ENCODE measurements around the gene PAOX. TPM values are rescaled to one million over a fixed set of nuclear protein-coding genes. Genes with fewer than 3 reads are reported as not detected.
A peak's percentile ranks its signal among the peaks of the same experiment; 100 is the strongest.
"Not testable (repeated sequence)": the region's sequence is repeated elsewhere in the genome, so short reads cannot be mapped to it uniquely, and the experiment has no call there.

The PAOX gene
- total and polyA plus RNA-seq, 2 of the 13 experiments (the other 11 are each of a cell fraction or from before 2014, with no cell fraction given) = 0.49 to 0.77 TPM

- DNase-seq (ENCODE audit: low spot score) = no peak
Measured at GRCh38 chr10:133366751-133367150, 12.3 kb upstream of the PAOX start.

GRCh38 chr10:133367461-133367860 is 11.6 kb upstream of the PAOX start:
- H3K27me3 ChIP-seq (ENCODE audit: control insufficient read depth in 1 of 2, insufficient read depth in 2 of 2, low read length in 2 of 2); CTCF ChIA-PET (ENCODE audit: low intra/inter-chr PET ratio, low total read pairs); H4K20me1 ChIP-seq (ENCODE audit: insufficient read depth, low read length); H3K9me3 ChIP-seq (ENCODE audit: low read length); in situ Hi-C loops (cut with HindIII; ENCODE audit: extremely low pct_ligation_motif_present, low pct_unique_long_range_greater_than_20kb); H3K27ac ChIP-seq (ENCODE audit: extremely low read length, insufficient read depth, low read length); ATAC-seq; DNase-seq (ENCODE audit: low spot score); H3K4me3 ChIP-seq (replicated peaks in 1 of 3; ENCODE audit: insufficient read depth in 1 of 3, low read depth in 2 of 3, low read length in 3 of 3); H3K79me2 ChIP-seq (ENCODE audit: insufficient read depth, low read length); BruUV-seq (replicated peaks); H2AFZ ChIP-seq (ENCODE audit: low read length); intact Hi-C loops (cut with micrococcal nuclease; ENCODE audit: unreplicated experiment); FAIRE-seq; H3K9ac ChIP-seq (ENCODE audit: insufficient read depth, low read depth, low read length); H3K4me2 ChIP-seq (ENCODE audit: low read depth, low read length): not testable (repeated sequence)
- Histone ChIP-seq H3K36me3 (replicated peaks in 1 of 2; ENCODE audit: control insufficient read depth in 1 of 2, insufficient read depth in 2 of 2, low read length in 2 of 2) (peaks cover 39 to 68% of the 10 kb centered on the region in 2 experiments), H3K4me1 (ENCODE audit: insufficient read depth, low read length) (peaks cover 12% of the 10 kb centered on the region)
- POLR2A ChIA-PET = interaction anchor here (1.4 to 2.8 kb wide), 2 partner anchors 9 to 11 kb away, joined by 4 to 12 read pairs; partner anchors contain the start of gene FUOM
- WGBS (ENCODE audit: low lambda C conversion rate) = 100% methylated on average over 1 of the region's 7 CpGs

More at GRCh38 chr10:133366751-133367150, 12.3 kb upstream of the PAOX start:
- Histone ChIP-seq H3K9me3 (ENCODE audit: low read length) (no peaks in the 10 kb centered on the region), H3K79me2 (ENCODE audit: insufficient read depth, low read length) (no peaks in the 10 kb centered on the region), H3K4me3 (replicated peaks in 1 of 3; ENCODE audit: insufficient read depth in 1 of 3, low read depth in 2 of 3, low read length in 3 of 3) (no peak overlapping the region), H3K9ac (ENCODE audit: insufficient read depth, low read depth, low read length) (no peak overlapping the region), H3K4me1 (ENCODE audit: insufficient read depth, low read length) (peaks cover 6% of the 10 kb centered on the region), H3K27me3 (ENCODE audit: control insufficient read depth in 1 of 2, insufficient read depth in 2 of 2, low read length in 2 of 2) (no peaks in the 10 kb centered on the region), H3K36me3 (replicated peaks in 1 of 2; ENCODE audit: control insufficient read depth in 1 of 2, insufficient read depth in 2 of 2, low read length in 2 of 2) (peaks cover 39 to 75% of the 10 kb centered on the region in 2 experiments), H3K4me2 (ENCODE audit: low read depth, low read length) (no peak overlapping the region), H2AFZ (ENCODE audit: low read length) (no peak overlapping the region), H4K20me1 (ENCODE audit: insufficient read depth, low read length) (no peaks in the 10 kb centered on the region), H3K27ac (ENCODE audit: extremely low read length, insufficient read depth, low read length) (no peak overlapping the region)
- ChIA-PET CTCF (ENCODE audit: low intra/inter-chr PET ratio, low total read pairs) (no interaction called here), POLR2A (no interaction called here)
- ATAC-seq = no peak
- in situ Hi-C loops (cut with HindIII; ENCODE audit: extremely low pct_ligation_motif_present, low pct_unique_long_range_greater_than_20kb) = no loop called here
- no peak for FAIRE-seq
- no TSS peak for BruUV-seq (replicated peaks)
- 100% methylated on average over 2 of the region's 13 CpGs for WGBS (ENCODE audit: low lambda C conversion rate)
- TF ChIP-seq ZMYM3 (CRISPR knock-in tag; IDR thresholded peaks at IDR 0.05) (no peak), ZMAT3 (CRISPR knock-in tag; conservative IDR thresholded peaks at IDR 0.05) (no peak), AGO2 (optimal IDR thresholded peaks at IDR 0.05; ENCODE audit: low read depth, low read length) (peak; percentile 37)
- intact Hi-C loops (cut with micrococcal nuclease; ENCODE audit: unreplicated experiment) = no loop called here

Data from HepG2 (cell line).